ENCODE results near the gene CIC. TPM values are rescaled to one million over a fixed set of nuclear protein-coding genes. Genes with fewer than 3 reads are reported as not detected.
"Not testable (repeated sequence)": the region's sequence is repeated elsewhere in the genome, so short reads cannot be mapped to it uniquely, and the experiment has no call there.

The CIC gene
- total and polyA plus RNA-seq, 9 of the 15 experiments (the other 6 are each of a cell fraction or from before 2014, with no cell fraction given) = 0.07 to 44.7 (median 8.6) TPM

DNA sequence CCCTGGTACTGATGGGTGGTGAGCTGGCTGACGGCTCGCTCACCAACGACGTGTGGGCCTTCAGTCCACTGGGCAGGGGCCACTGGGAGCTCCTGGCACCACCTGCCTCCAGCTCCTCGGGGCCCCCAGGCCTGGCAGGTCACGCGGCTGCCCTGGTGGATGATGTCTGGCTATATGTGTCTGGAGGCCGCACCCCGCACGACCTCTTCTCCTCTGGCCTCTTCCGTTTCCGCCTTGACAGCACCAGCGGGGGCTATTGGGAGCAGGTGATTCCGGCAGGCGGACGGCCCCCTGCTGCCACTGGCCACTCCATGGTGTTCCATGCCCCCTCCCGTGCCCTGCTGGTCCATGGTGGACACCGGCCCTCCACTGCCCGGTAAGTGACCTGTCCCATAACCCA lies 66.9 kb downstream of the CIC start:
- 75% methylated on average over 10 of the region's 19 CpGs for WGBS (ENCODE audit: insufficient coverage, low coverage, missing lambda C conversion rate)
- ChIA-PET CTCF (ENCODE audit: low intra/inter-chr PET ratio) (no interaction called here), POLR2A (interaction anchor here (0.7 kb wide), 1 partner anchor 93 kb away, joined by 3 read pairs; no protein-coding TSS in a partner anchor)
- Histone ChIP-seq H3K9ac (ENCODE audit: insufficient read depth in 1 of 2, low read depth in 2 of 2, low read length in 2 of 2) (peak overlapping the region in 1 of 2 experiments; percentile 45; a peak in 1 of 4 replicates), H3K4me1 (replicated peaks in 1 of 2; ENCODE audit: control insufficient read depth in 2 of 2, insufficient read depth in 2 of 2, low read length in 2 of 2) (peaks cover 0 to 17% of the 10 kb centered on the region in 2 experiments; a peak in 2 of 5 replicates), H4K20me1 (replicated peaks; ENCODE audit: control insufficient read depth, insufficient read depth, low read length) (no peaks in the 10 kb centered on the region), H3K9me3 (replicated peaks; ENCODE audit: control insufficient read depth, insufficient read depth, low read depth, low read length) (no peaks in the 10 kb centered on the region), H3K36me3 (ENCODE audit: control insufficient read depth, insufficient read depth, low read length) (peaks cover 15% of the 10 kb centered on the region; the same call in 2 of the 3 replicates), H3K4me2 (ENCODE audit: insufficient read depth, low read length) (no peak overlapping the region), H3K27me3 (ENCODE audit: control insufficient read depth in 2 of 2, insufficient read depth in 2 of 2, low read length in 2 of 2) (no peaks in the 10 kb centered on the region), H3K27ac (ENCODE audit: extremely low read depth, low read depth, low read length) (no peak overlapping the region), H3K9me1 (ENCODE audit: control insufficient read depth, insufficient read depth, low read length) (peaks cover 3% of the 10 kb centered on the region), H3K4me3 (no peak overlapping the region), H2AFZ (ENCODE audit: low read depth, low read length) (no peak overlapping the region), H3K79me2 (ENCODE audit: control insufficient read depth, insufficient read depth, low read length) (no peaks in the 10 kb centered on the region)
- in situ Hi-C loops (cut with MboI) (no loop called here), intact Hi-C loops (cut with micrococcal nuclease) (no loop called here)
- FAIRE-seq = no peak
- BruUV-seq (replicated peaks) = no TSS peak
- no peak for ATAC-seq
- no peak for DNase-seq (ENCODE audit: extremely low read depth in 1 of 4, low spot score in 3 of 4)
- TF ChIP-seq RFX5 (IDR thresholded peaks at IDR 0.05; ENCODE audit: low read depth, low read length) (no peak), TRIM24 (IDR thresholded peaks at IDR 0.05) (no peak), ZFP36 (IDR thresholded peaks at IDR 0.05; ENCODE audit: low read depth, low read length, partially characterized antibody) (no peak), PCBP2 (IDR thresholded peaks at IDR 0.05; ENCODE audit: low read depth, low read length, poor library complexity, severe bottlenecking) (no peak), POLR3A (IDR thresholded peaks at IDR 0.05; ENCODE audit: borderline replicate concordance, extremely low read depth, insufficient read depth, insufficient read length) (no peak), NR2F6 (CRISPR knock-in tag; IDR thresholded peaks at IDR 0.05) (no peak), ZNF212 (CRISPR knock-in tag; IDR thresholded peaks at IDR 0.05) (no peak), CHD4 (IDR thresholded peaks at IDR 0.05; ENCODE audit: insufficient read depth, insufficient replicate concordance, low read depth, low read length, poor library complexity, severe bottlenecking) (no peak)

DNA sequence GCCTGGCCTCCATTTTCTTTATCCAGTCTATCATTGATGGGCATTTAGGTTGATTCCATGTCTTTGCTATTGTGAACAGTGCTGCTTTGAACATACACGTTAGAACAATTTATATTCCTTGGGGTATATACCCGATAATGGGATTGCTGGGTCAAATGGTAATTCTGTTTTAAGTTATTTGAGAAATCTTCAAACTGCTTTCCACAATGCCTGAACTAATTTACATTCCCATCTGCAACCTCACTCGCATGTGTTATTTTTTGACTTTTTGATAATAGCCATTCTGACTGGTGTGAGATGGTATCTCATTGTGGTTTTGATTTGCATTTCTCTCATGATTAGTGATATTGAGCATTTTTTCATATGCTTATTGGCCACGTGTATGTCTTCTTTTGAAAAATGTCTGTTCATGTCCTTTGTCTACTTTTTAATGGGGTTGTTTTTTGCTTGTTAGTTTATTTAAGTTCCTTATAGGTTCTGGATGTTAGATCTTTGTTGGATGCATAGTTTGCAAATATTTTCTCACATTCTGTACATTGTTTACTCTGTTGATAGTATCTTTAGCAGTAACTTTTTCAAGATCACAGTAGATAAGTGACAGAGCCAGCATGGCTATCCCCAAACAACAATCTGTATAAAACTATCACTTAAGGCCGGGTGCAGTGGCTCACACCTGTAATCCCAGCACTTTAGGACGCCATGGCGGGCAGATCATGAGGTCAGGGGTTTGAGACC lies 70.2 kb downstream of the CIC start:
- H3K9me3 ChIP-seq (replicated peaks; ENCODE audit: control insufficient read depth, insufficient read depth, low read depth, low read length); POLR2A ChIA-PET; intact Hi-C loops (cut with micrococcal nuclease); H2AFZ ChIP-seq (ENCODE audit: low read depth, low read length); H3K4me3 ChIP-seq; H3K9me1 ChIP-seq (ENCODE audit: control insufficient read depth, insufficient read depth, low read length); H3K27me3 ChIP-seq (ENCODE audit: control insufficient read depth in 2 of 2, insufficient read depth in 2 of 2, low read length in 2 of 2); FAIRE-seq; CTCF ChIA-PET (ENCODE audit: low intra/inter-chr PET ratio); H3K79me2 ChIP-seq (ENCODE audit: control insufficient read depth, insufficient read depth, low read length); H3K27ac ChIP-seq (ENCODE audit: extremely low read depth, low read depth, low read length); H3K9ac ChIP-seq (ENCODE audit: insufficient read depth in 1 of 2, low read depth in 2 of 2, low read length in 2 of 2); DNase-seq (ENCODE audit: extremely low read depth in 1 of 4, low spot score in 3 of 4); ATAC-seq; in situ Hi-C loops (cut with MboI); H3K4me2 ChIP-seq (ENCODE audit: insufficient read depth, low read length); H4K20me1 ChIP-seq (replicated peaks; ENCODE audit: control insufficient read depth, insufficient read depth, low read length); BruUV-seq (replicated peaks): not testable (repeated sequence)
- WGBS (ENCODE audit: insufficient coverage, low coverage, missing lambda C conversion rate) = 68% methylated on average over 7 of the region's 7 CpGs
- Histone ChIP-seq H3K4me1 (replicated peaks in 1 of 2; ENCODE audit: control insufficient read depth in 2 of 2, insufficient read depth in 2 of 2, low read length in 2 of 2) (peaks cover 0 to 16% of the 10 kb centered on the region in 2 experiments; a peak in 2 of 5 replicates), H3K36me3 (ENCODE audit: control insufficient read depth, insufficient read depth, low read length) (peaks cover 19% of the 10 kb centered on the region; the same call in 2 of the 3 replicates)
